ENCODE results near the gene ARHGAP15.

The ARHGAP15 gene

GRCh38 chr2:143132355-143132754, 3.1 kb downstream of the ARHGAP15 start:
- Mint-ChIP-seq H3K27me3 (ENCODE audit: low read depth) (no peaks in the 10 kb centered on the region), H3K9me3 (peaks cover 8% of the 10 kb centered on the region), H3K4me1 (ENCODE audit: low read depth) (peaks cover 53% of the 10 kb centered on the region), H3K4me3 (peak overlapping the region; percentile 77), H3K27ac (peak overlapping the region; percentile 37), H3K36me3 (ENCODE audit: low read depth) (peaks cover 34% of the 10 kb centered on the region)

- Mint-ChIP-seq H3K4me3 (no peak overlapping the region), H3K27me3 (ENCODE audit: low read depth) (no peaks in the 10 kb centered on the region), H3K4me1 (ENCODE audit: low read depth) (peaks cover 57% of the 10 kb centered on the region), H3K9me3 (peaks cover 8% of the 10 kb centered on the region), H3K36me3 (ENCODE audit: low read depth) (peaks cover 34% of the 10 kb centered on the region), H3K27ac (no peak overlapping the region)
These were observed 4.6 kb downstream of the ARHGAP15 start for GRCh38 chr2:143133783-143134182.

- Mint-ChIP-seq H3K27me3 (ENCODE audit: low read depth) (no peaks in the 10 kb centered on the region), H3K4me1 (ENCODE audit: low read depth) (peaks cover 76% of the 10 kb centered on the region), H3K4me3 (peak overlapping the region; percentile 10), H3K36me3 (ENCODE audit: low read depth) (peaks cover 34% of the 10 kb centered on the region), H3K9me3 (peaks cover 5% of the 10 kb centered on the region), H3K27ac (no peak overlapping the region)
These were observed 9.1 kb downstream of the ARHGAP15 start for GRCh38 chr2:143138292-143138691.

GRCh38 chr2:143139835-143140393, 10.7 kb downstream of the ARHGAP15 start:
- Mint-ChIP-seq H3K27me3 (ENCODE audit: low read depth) (no peaks in the 10 kb centered on the region), H3K4me3 (peak overlapping the region; percentile 68), H3K9me3 (no peaks in the 10 kb centered on the region)

GRCh38 chr2:143140864-143141661, 11.8 kb downstream of the ARHGAP15 start:
- Mint-ChIP-seq H3K27me3 (ENCODE audit: low read depth) (no peaks in the 10 kb centered on the region), H3K4me1 (ENCODE audit: low read depth) (peaks cover 75% of the 10 kb centered on the region), H3K9me3 (no peaks in the 10 kb centered on the region), H3K36me3 (ENCODE audit: low read depth) (peaks cover 32% of the 10 kb centered on the region), H3K27ac (peak overlapping the region; percentile 29), H3K4me3 (peak overlapping the region; percentile 32)

More at GRCh38 chr2:143139835-143140393, 10.7 kb downstream of the ARHGAP15 start:
- peaks cover 35% of the 10 kb centered on the region for H3K36me3 Mint-ChIP-seq (ENCODE audit: low read depth)
- peak overlapping the region; percentile 66 for H3K27ac Mint-ChIP-seq
- H3K4me1 Mint-ChIP-seq (ENCODE audit: low read depth): peaks cover 76% of the 10 kb centered on the region

GRCh38 chr2:143142598-143142997, 13.4 kb downstream of the ARHGAP15 start:
- Mint-ChIP-seq H3K4me1 (ENCODE audit: low read depth) (peaks cover 75% of the 10 kb centered on the region), H3K9me3 (no peaks in the 10 kb centered on the region), H3K27me3 (ENCODE audit: low read depth) (no peaks in the 10 kb centered on the region), H3K27ac (no peak overlapping the region), H3K4me3 (no peak overlapping the region), H3K36me3 (ENCODE audit: low read depth) (peaks cover 27% of the 10 kb centered on the region)

- Mint-ChIP-seq H3K4me1 (ENCODE audit: low read depth) (peaks cover 73% of the 10 kb centered on the region), H3K9me3 (no peaks in the 10 kb centered on the region), H3K27ac (peak overlapping the region; percentile 2), H3K36me3 (ENCODE audit: low read depth) (peaks cover 30% of the 10 kb centered on the region), H3K4me3 (no peak overlapping the region), H3K27me3 (ENCODE audit: low read depth) (no peaks in the 10 kb centered on the region)
These were observed 15.7 kb downstream of the ARHGAP15 start for GRCh38 chr2:143144813-143145455.

GRCh38 chr2:143146366-143146765, 17.1 kb downstream of the ARHGAP15 start:
- peaks cover 71% of the 10 kb centered on the region for H3K4me1 Mint-ChIP-seq (ENCODE audit: low read depth)
- peaks cover 30% of the 10 kb centered on the region for H3K36me3 Mint-ChIP-seq (ENCODE audit: low read depth)
- H3K27ac Mint-ChIP-seq: no peak overlapping the region
- no peaks in the 10 kb centered on the region for H3K9me3 Mint-ChIP-seq
- no peak overlapping the region for H3K4me3 Mint-ChIP-seq
- no peaks in the 10 kb centered on the region for H3K27me3 Mint-ChIP-seq (ENCODE audit: low read depth)

GRCh38 chr2:143146815-143147530, 17.8 kb downstream of the ARHGAP15 start:
- no peaks in the 10 kb centered on the region for H3K27me3 Mint-ChIP-seq (ENCODE audit: low read depth)
- no peak overlapping the region for H3K27ac Mint-ChIP-seq
- H3K4me3 Mint-ChIP-seq: no peak overlapping the region
- no peaks in the 10 kb centered on the region for H3K9me3 Mint-ChIP-seq
- peaks cover 71% of the 10 kb centered on the region for H3K4me1 Mint-ChIP-seq (ENCODE audit: low read depth)
- peaks cover 30% of the 10 kb centered on the region for H3K36me3 Mint-ChIP-seq (ENCODE audit: low read depth)

- Mint-ChIP-seq H3K4me1 (ENCODE audit: low read depth) (peaks cover 73% of the 10 kb centered on the region), H3K27me3 (ENCODE audit: low read depth) (no peaks in the 10 kb centered on the region), H3K27ac (peak overlapping the region; percentile 33), H3K36me3 (ENCODE audit: low read depth) (peaks cover 36% of the 10 kb centered on the region), H3K4me3 (peak overlapping the region; percentile 43), H3K9me3 (no peaks in the 10 kb centered on the region)
These were observed 18.8 kb downstream of the ARHGAP15 start for GRCh38 chr2:143148011-143148410.

- Mint-ChIP-seq H3K36me3 (ENCODE audit: low read depth) (peaks cover 32% of the 10 kb centered on the region), H3K9me3 (no peaks in the 10 kb centered on the region), H3K27ac (peak overlapping the region; percentile 53), H3K27me3 (ENCODE audit: low read depth) (no peaks in the 10 kb centered on the region), H3K4me3 (peak overlapping the region; percentile 17), H3K4me1 (ENCODE audit: low read depth) (peaks cover 74% of the 10 kb centered on the region)
These were observed 19.5 kb downstream of the ARHGAP15 start for GRCh38 chr2:143148757-143149156.

- peak overlapping the region; percentile 29 for H3K4me3 Mint-ChIP-seq
- no peaks in the 10 kb centered on the region for H3K27me3 Mint-ChIP-seq (ENCODE audit: low read depth)
These were observed 21.1 kb downstream of the ARHGAP15 start for GRCh38 chr2:143150287-143150686.

GRCh38 chr2:143151111-143151752, 22.0 kb downstream of the ARHGAP15 start:
- Mint-ChIP-seq H3K4me1 (ENCODE audit: low read depth) (peaks cover 74% of the 10 kb centered on the region), H3K27ac (peak overlapping the region; percentile 60), H3K36me3 (ENCODE audit: low read depth) (peaks cover 35% of the 10 kb centered on the region), H3K4me3 (peak overlapping the region; percentile 6), H3K9me3 (no peaks in the 10 kb centered on the region), H3K27me3 (ENCODE audit: low read depth) (no peaks in the 10 kb centered on the region)

More at GRCh38 chr2:143150287-143150686, 21.1 kb downstream of the ARHGAP15 start:
- Mint-ChIP-seq H3K36me3 (ENCODE audit: low read depth) (peaks cover 30% of the 10 kb centered on the region), H3K4me1 (ENCODE audit: low read depth) (peaks cover 72% of the 10 kb centered on the region), H3K27ac (peak overlapping the region; percentile 49), H3K9me3 (no peaks in the 10 kb centered on the region)

- no peaks in the 10 kb centered on the region for H3K9me3 Mint-ChIP-seq
- peak overlapping the region; percentile 69 for H3K27ac Mint-ChIP-seq
- H3K4me3 Mint-ChIP-seq: peak overlapping the region; percentile 59
- H3K27me3 Mint-ChIP-seq (ENCODE audit: low read depth): no peaks in the 10 kb centered on the region
- peaks cover 35% of the 10 kb centered on the region for H3K36me3 Mint-ChIP-seq (ENCODE audit: low read depth)
- H3K4me1 Mint-ChIP-seq (ENCODE audit: low read depth): peaks cover 67% of the 10 kb centered on the region
These were observed 23.0 kb downstream of the ARHGAP15 start for GRCh38 chr2:143152219-143152618.
